Measurements from ENCODE around the gene PLEKHA5. TPM values are rescaled to one million over a fixed set of nuclear protein-coding genes. Genes with fewer than 3 reads are reported as not detected.

The PLEKHA5 gene
- polyA plus RNA-seq, 3 donors: 0.35 to 0.79 (median 0.41) TPM

GRCh38 chr12:19394385-19394784 lies 264.9 kb downstream of the PLEKHA5 start:
- H3K4me3 Mint-ChIP-seq: no peak overlapping the region
- H3K79me2 ChIP-seq (ENCODE audit: insufficient read depth, low read length): no peaks in the 10 kb centered on the region
- H3K4me2 ChIP-seq (replicated peaks; ENCODE audit: extremely low read depth, low read length, poor library complexity, severe bottlenecking): no peak overlapping the region
- peaks cover 0 to 3% of the 10 kb centered on the region in 2 donors for H3K9me3 ChIP-seq (replicated peaks in 1 of 2; ENCODE audit: control insufficient read depth in 1 of 2, insufficient read depth in 1 of 2, low read length in 2 of 2)
- no CpG with 5 or more reads among the region's 2 CpGs for WGBS (ENCODE audit: insufficient coverage)
- H3K36me3 Mint-ChIP-seq: no peaks in the 10 kb centered on the region
- H3K4me1 ChIP-seq (ENCODE audit: control insufficient read depth in 1 of 2, insufficient read depth in 2 of 2, low read length in 2 of 2): no peaks in the 10 kb centered on the region
- no peaks in the 10 kb centered on the region for H3K36me3 ChIP-seq (replicated peaks in 1 of 2; ENCODE audit: control insufficient read depth in 1 of 2, insufficient read depth in 2 of 2, low read length in 2 of 2)
- no peak for TF ChIP-seq CTCF (IDR thresholded peaks at IDR 0.05)
- peaks cover 2 to 13% (median 8%) of the 10 kb centered on the region in 7 donors for H3K9me3 Mint-ChIP-seq
- H4K20me1 ChIP-seq (ENCODE audit: insufficient read depth, low read length): no peaks in the 10 kb centered on the region
- H3K4me1 Mint-ChIP-seq: no peaks in the 10 kb centered on the region
- no peaks in the 10 kb centered on the region for H3K27me3 Mint-ChIP-seq (ENCODE audit: low read depth in 3 of 3)
- H3K4me3 ChIP-seq (replicated peaks in 1 of 3; ENCODE audit: low read depth in 2 of 3, low read length in 3 of 3): no peak overlapping the region
- no peak overlapping the region for H3K27ac Mint-ChIP-seq
- DNase-seq: no peak
- H2AFZ ChIP-seq (ENCODE audit: insufficient read depth, low read depth, low read length, poor library complexity, severe bottlenecking): no peak overlapping the region
- no peak overlapping the region for H3K27ac ChIP-seq (ENCODE audit: low read depth in 1 of 2, low read length in 2 of 2)
- H3K9ac ChIP-seq (ENCODE audit: insufficient read depth, low read length, poor library complexity, severe bottlenecking): no peak overlapping the region
- H3K27me3 ChIP-seq (ENCODE audit: control insufficient read depth in 2 of 2, insufficient read depth in 2 of 2, low read length in 2 of 2): no peaks in the 10 kb centered on the region
- intact Hi-C loops (cut with micrococcal nuclease): no loop called here

GRCh38 chr12:19397534-19397933 lies 268.0 kb downstream of the PLEKHA5 start:
- Histone ChIP-seq H3K9ac (ENCODE audit: insufficient read depth, low read length, poor library complexity, severe bottlenecking) (no peak overlapping the region), H4K20me1 (ENCODE audit: insufficient read depth, low read length) (no peaks in the 10 kb centered on the region), H3K4me2 (replicated peaks; ENCODE audit: extremely low read depth, low read length, poor library complexity, severe bottlenecking) (no peak overlapping the region), H3K27ac (ENCODE audit: low read depth in 1 of 2, low read length in 2 of 2) (no peak overlapping the region), H2AFZ (ENCODE audit: insufficient read depth, low read depth, low read length, poor library complexity, severe bottlenecking) (no peak overlapping the region), H3K9me3 (replicated peaks in 1 of 2; ENCODE audit: control insufficient read depth in 1 of 2, insufficient read depth in 1 of 2, low read length in 2 of 2) (peaks cover 0 to 3% of the 10 kb centered on the region in 2 donors), H3K4me1 (ENCODE audit: control insufficient read depth in 1 of 2, insufficient read depth in 2 of 2, low read length in 2 of 2) (no peaks in the 10 kb centered on the region), H3K4me3 (replicated peaks in 1 of 3; ENCODE audit: low read depth in 2 of 3, low read length in 3 of 3) (no peak overlapping the region), H3K27me3 (ENCODE audit: control insufficient read depth in 2 of 2, insufficient read depth in 2 of 2, low read length in 2 of 2) (no peaks in the 10 kb centered on the region), H3K36me3 (replicated peaks in 1 of 2; ENCODE audit: control insufficient read depth in 1 of 2, insufficient read depth in 2 of 2, low read length in 2 of 2) (no peaks in the 10 kb centered on the region), H3K79me2 (ENCODE audit: insufficient read depth, low read length) (no peaks in the 10 kb centered on the region)
- WGBS (ENCODE audit: insufficient coverage): 96% methylated on average over 4 of the region's 4 CpGs
- H3K27me3 Mint-ChIP-seq (ENCODE audit: low read depth in 3 of 3): no peaks in the 10 kb centered on the region
- intact Hi-C loops (cut with micrococcal nuclease): no loop called here
- H3K27ac Mint-ChIP-seq: no peak overlapping the region
- H3K4me1 Mint-ChIP-seq: no peaks in the 10 kb centered on the region
- no peak for TF ChIP-seq CTCF (IDR thresholded peaks at IDR 0.05)
- H3K36me3 Mint-ChIP-seq: no peaks in the 10 kb centered on the region
- peaks cover 3 to 11% (median 9%) of the 10 kb centered on the region in 7 donors for H3K9me3 Mint-ChIP-seq
- no peak overlapping the region for H3K4me3 Mint-ChIP-seq
- no peak for DNase-seq
